Endodermal cell (in vitro differentiated cells): ENCODE results near the gene ZNF254. TPM values are rescaled to one million over a fixed set of nuclear protein-coding genes. Genes with fewer than 3 reads are reported as not detected.

Experiments used
- DNase-seq: peaks from one replicate; pipeline ENCODE4 v3.0.0-alpha.2; 2017
- H3K27ac ChIP-seq: 2 replicates; pipeline ENCODE4 v1.5.1; 2013; ENCODE audit warnings: mild to moderate bottlenecking, low read depth, low read length, moderate library complexity
- H3K27me3 ChIP-seq: 2 replicates; pipeline ENCODE4 v1.6.1; 2013; ENCODE audit warnings: mild to moderate bottlenecking, low read length, moderate library complexity; ENCODE audit not compliant: insufficient read depth, control insufficient read depth, poor library complexity, severe bottlenecking
- H3K36me3 ChIP-seq: 2 replicates; pipeline ENCODE4 v1.7.0; 2013; ENCODE audit warnings: mild to moderate bottlenecking, low read length, moderate library complexity; ENCODE audit not compliant: control insufficient read depth, insufficient read depth
- H3K4me1 ChIP-seq: one replicate; pipeline ENCODE4 v1.7.0; 2013; ENCODE audit warnings: low read length; ENCODE audit not compliant: control insufficient read depth, insufficient read depth
- H3K4me3 ChIP-seq: 2 replicates; pipeline ENCODE4 v1.5.1; 2013; ENCODE audit warnings: mild to moderate bottlenecking, low read length, moderate library complexity
- H3K9ac ChIP-seq: 2 replicates; pipeline ENCODE4 v1.6.1; 2013; ENCODE audit warnings: mild to moderate bottlenecking, low read length, moderate library complexity; ENCODE audit not compliant: poor library complexity, severe bottlenecking; ENCODE audit errors: extremely low read depth
- H3K9me3 ChIP-seq: 2 replicates; pipeline ENCODE4 v1.6.1; 2013; ENCODE audit warnings: mild to moderate bottlenecking, low read length, moderate library complexity; ENCODE audit not compliant: control insufficient read depth
- H3K27ac Mint-ChIP-seq: 2 replicates; pipeline ENCODE4 v1.8.0; 2020; ENCODE audit warnings: mixed read lengths
- H3K27me3 Mint-ChIP-seq: 2 replicates; pipeline ENCODE4 v1.8.0; 2021; ENCODE audit warnings: mild to moderate bottlenecking, mixed read lengths; ENCODE audit not compliant: insufficient read depth
- H3K36me3 Mint-ChIP-seq: 2 replicates; pipeline ENCODE4 v1.8.0; 2020; ENCODE audit warnings: low read depth, mixed read lengths
- H3K4me1 Mint-ChIP-seq: 2 replicates; pipeline ENCODE4 v1.8.0; 2020; ENCODE audit warnings: mixed read lengths
- H3K4me3 Mint-ChIP-seq: 2 replicates; pipeline ENCODE4 v1.8.0; 2020; ENCODE audit warnings: mild to moderate bottlenecking, moderate library complexity, mixed read lengths
- H3K9me3 Mint-ChIP-seq: 2 replicates; pipeline ENCODE4 v1.8.0; 2020; ENCODE audit warnings: mild to moderate bottlenecking, mixed read lengths
- WGBS, 2 experiments: methylation state at CpG; one replicate each; pipeline versions ENCODE4 v1.1.5 to v1.1.7; 2013; ENCODE audit warnings: missing lambda C conversion rate in 2 of 2, mixed read lengths in 1 of 2; ENCODE audit not compliant: insufficient coverage in 1 of 2, insufficient read length in 1 of 2; 5-methylcytosine and 5-hydroxymethylcytosine counted together
- total RNA-seq, 2 donors: library from RNA; stranded (reverse); fragmentation: NEBNext Ultra II Directional in 1 of 2; extraction: Animal tissue kit (Norgen Biotek cat#: 25700) in 1 of 2; gene quantifications; 2 replicates in 1 of 2; 3 replicates in 1 of 2; pipeline ENCODE4 v1.2.1, GENCODE V29; 2021
- TF ChIP-seq, protein P1 (sequence below): fragments of 200-600 bp; sonication (generic); conservative IDR thresholded peaks from 2 replicates; pipeline ENCODE4 v1.5.0; 2021; ENCODE audit warnings: antibody characterized with exemption, mild to moderate bottlenecking

The ZNF254 gene
- total RNA-seq, 2 donors from 2014 or later: 30.7 to 33.8 TPM

DNA sequence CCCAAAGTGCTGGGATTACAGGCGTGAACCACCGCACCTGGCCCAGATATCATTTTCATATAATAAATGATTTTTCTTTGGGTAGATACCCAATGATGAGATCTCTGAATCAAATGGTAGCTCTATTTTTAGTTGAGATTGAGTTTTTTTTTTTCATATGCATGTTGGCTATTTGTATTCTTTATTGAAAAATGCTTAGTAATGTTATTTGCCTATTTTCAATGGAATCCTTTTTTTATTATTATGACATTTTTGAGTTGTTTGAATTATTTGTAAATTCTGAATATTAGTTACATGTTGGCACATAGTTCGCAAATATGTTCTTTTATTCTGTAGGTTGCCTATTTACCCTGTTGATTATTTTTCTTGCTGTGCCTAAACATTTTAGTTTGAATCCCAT, 55.8 kb downstream of the ZNF254 start:
- Histone ChIP-seq H3K9ac (no peak overlapping the region), H3K27me3 (no peaks in the 10 kb centered on the region), H3K27ac (no peak overlapping the region), H3K4me3 (no peak overlapping the region), H3K9me3 (peaks cover 79% of the 10 kb centered on the region), H3K36me3 (peaks cover 30% of the 10 kb centered on the region), H3K4me1 (no peaks in the 10 kb centered on the region)
- WGBS, 2 experiments: 100% methylated on average over 3 of the region's 3 CpGs; no CpG with 5 or more reads in 1 of the 2 experiments
- peaks cover 52% of the 10 kb centered on the region for H3K9me3 Mint-ChIP-seq
- TF ChIP-seq, protein P1, sequence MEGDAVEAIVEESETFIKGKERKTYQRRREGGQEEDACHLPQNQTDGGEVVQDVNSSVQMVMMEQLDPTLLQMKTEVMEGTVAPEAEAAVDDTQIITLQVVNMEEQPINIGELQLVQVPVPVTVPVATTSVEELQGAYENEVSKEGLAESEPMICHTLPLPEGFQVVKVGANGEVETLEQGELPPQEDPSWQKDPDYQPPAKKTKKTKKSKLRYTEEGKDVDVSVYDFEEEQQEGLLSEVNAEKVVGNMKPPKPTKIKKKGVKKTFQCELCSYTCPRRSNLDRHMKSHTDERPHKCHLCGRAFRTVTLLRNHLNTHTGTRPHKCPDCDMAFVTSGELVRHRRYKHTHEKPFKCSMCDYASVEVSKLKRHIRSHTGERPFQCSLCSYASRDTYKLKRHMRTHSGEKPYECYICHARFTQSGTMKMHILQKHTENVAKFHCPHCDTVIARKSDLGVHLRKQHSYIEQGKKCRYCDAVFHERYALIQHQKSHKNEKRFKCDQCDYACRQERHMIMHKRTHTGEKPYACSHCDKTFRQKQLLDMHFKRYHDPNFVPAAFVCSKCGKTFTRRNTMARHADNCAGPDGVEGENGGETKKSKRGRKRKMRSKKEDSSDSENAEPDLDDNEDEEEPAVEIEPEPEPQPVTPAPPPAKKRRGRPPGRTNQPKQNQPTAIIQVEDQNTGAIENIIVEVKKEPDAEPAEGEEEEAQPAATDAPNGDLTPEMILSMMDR: no peak
- no peak for DNase-seq
- H3K4me3 Mint-ChIP-seq: no peak overlapping the region
- H3K36me3 Mint-ChIP-seq: peaks cover 27% of the 10 kb centered on the region
- no peaks in the 10 kb centered on the region for H3K27me3 Mint-ChIP-seq
- peaks cover 6% of the 10 kb centered on the region for H3K4me1 Mint-ChIP-seq
- no peak overlapping the region for H3K27ac Mint-ChIP-seq

DNA sequence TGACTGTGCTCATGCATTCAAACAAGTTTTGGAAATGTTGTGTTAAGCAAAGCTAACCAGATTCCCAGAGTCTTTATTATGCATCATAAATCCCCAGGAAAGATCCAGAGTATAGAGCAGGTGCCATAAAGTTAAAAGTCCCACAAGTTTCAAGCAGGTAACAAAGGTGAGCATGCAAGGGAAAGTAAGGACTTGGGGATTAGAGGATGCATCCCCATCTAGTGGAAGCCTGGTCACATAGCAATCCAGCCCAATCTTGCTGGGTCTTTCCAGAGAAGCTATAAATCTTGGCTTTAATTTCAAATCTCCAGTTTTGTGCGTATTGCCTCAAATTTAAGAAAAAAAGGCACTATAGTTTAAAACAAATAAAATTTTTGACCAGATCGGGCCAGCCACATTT, 72.7 kb downstream of the ZNF254 start:
- Histone ChIP-seq H3K9ac (no peak overlapping the region), H3K27ac (no peak overlapping the region), H3K9me3 (peaks cover 91% of the 10 kb centered on the region), H3K27me3 (no peaks in the 10 kb centered on the region), H3K4me3 (no peak overlapping the region), H3K36me3 (peaks cover 14% of the 10 kb centered on the region), H3K4me1 (no peaks in the 10 kb centered on the region)
- H3K4me1 Mint-ChIP-seq: no peaks in the 10 kb centered on the region
- H3K9me3 Mint-ChIP-seq: peaks cover 89% of the 10 kb centered on the region
- H3K27me3 Mint-ChIP-seq: no peaks in the 10 kb centered on the region
- H3K36me3 Mint-ChIP-seq: peaks cover 26% of the 10 kb centered on the region
- 90 to 100% methylated on average over 1 to 2 of the region's 2 CpGs for WGBS, 2 experiments
- TF ChIP-seq, protein P1: peak; percentile 71
- H3K27ac Mint-ChIP-seq: no peak overlapping the region
- no peak overlapping the region for H3K4me3 Mint-ChIP-seq
- DNase-seq: peak; percentile 37

DNA sequence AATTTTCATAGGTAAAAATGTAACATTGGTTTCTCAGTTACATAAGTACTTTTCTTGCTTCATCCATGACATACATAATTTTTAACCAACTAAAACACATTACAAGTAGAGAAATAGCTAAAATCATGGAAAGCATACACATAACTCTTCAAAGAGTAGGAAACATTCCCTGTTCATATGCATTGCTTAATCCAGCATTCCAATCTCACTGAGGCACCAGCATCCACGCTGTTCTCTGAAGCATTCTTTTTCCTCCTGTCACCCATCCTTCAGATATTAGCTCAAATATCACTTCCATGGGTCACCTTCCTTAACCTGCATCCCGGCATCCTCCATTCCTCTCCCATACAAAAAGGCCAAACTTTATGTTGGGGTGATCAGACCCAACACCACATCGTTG, 79.1 kb downstream of the ZNF254 start:
- Mint-ChIP-seq H3K27me3 (no peaks in the 10 kb centered on the region), H3K4me1 (no peaks in the 10 kb centered on the region), H3K4me3 (no peak overlapping the region), H3K36me3 (peaks cover 4% of the 10 kb centered on the region), H3K9me3 (peaks cover 94% of the 10 kb centered on the region), H3K27ac (no peak overlapping the region)
- no peak for DNase-seq
- H3K9me3 ChIP-seq: peaks cover 84% of the 10 kb centered on the region
- no peaks in the 10 kb centered on the region for H3K4me1 ChIP-seq
- no peaks in the 10 kb centered on the region for H3K27me3 ChIP-seq
- no peaks in the 10 kb centered on the region for H3K36me3 ChIP-seq
- TF ChIP-seq, protein P1: no peak
- WGBS, 2 experiments: 79 to 83% methylated on average over 1 to 3 of the region's 3 CpGs
- no peak overlapping the region for H3K27ac ChIP-seq
- no peak overlapping the region for H3K4me3 ChIP-seq
- H3K9ac ChIP-seq: no peak overlapping the region
